Occipital lobe (tissue), 2 donors: ENCODE measurements around the gene LDLRAD4. TPM values are rescaled to one million over a fixed set of nuclear protein-coding genes. Genes with fewer than 3 reads are reported as not detected.
"Not testable (repeated sequence)": the region's sequence is repeated elsewhere in the genome, so short reads cannot be mapped to it uniquely, and the experiment has no call there.

Experiments
- DNase-seq: peaks from one replicate; lab custom pipeline; 2025; lab: John Stamatoyannopoulos, UW
- total RNA-seq: library from RNA; depleted of rRNA; stranded (reverse); fragments of >200 nt; gene quantifications from one replicate; pipeline ENCODE4 v1.2.3, GENCODE V29; 2014

The LDLRAD4 gene
- total RNA-seq, 1 donor from 2014 or later: 129 TPM

GRCh38 chr18:13481331-13481730, 262.8 kb downstream of the LDLRAD4 start:
- DNase-seq: no peak

GRCh38 chr18:13481820-13482617, 263.5 kb downstream of the LDLRAD4 start:
- DNase-seq: no peak

GRCh38 chr18:13482618-13482945, 264.0 kb downstream of the LDLRAD4 start:
- no peak for DNase-seq

GRCh38 chr18:13483316-13484270, 265.0 kb downstream of the LDLRAD4 start:
- DNase-seq: no peak

- DNase-seq: no peak
These were observed 266.6 kb downstream of the LDLRAD4 start for GRCh38 chr18:13485182-13485581.

GRCh38 chr18:13485604-13486003, 267.0 kb downstream of the LDLRAD4 start:
- DNase-seq: no peak

GRCh38 chr18:13486284-13486683, 267.7 kb downstream of the LDLRAD4 start:
- DNase-seq: no peak

GRCh38 chr18:13486686-13487085, 268.1 kb downstream of the LDLRAD4 start:
- no peak for DNase-seq

GRCh38 chr18:13487237-13487636, 268.7 kb downstream of the LDLRAD4 start:
- no peak for DNase-seq

- no peak for DNase-seq
These were observed 269.8 kb downstream of the LDLRAD4 start for GRCh38 chr18:13488281-13488929.

GRCh38 chr18:13489303-13489702, 270.7 kb downstream of the LDLRAD4 start:
- not testable (repeated sequence) for DNase-seq

- no peak for DNase-seq
These were observed 272.6 kb downstream of the LDLRAD4 start for GRCh38 chr18:13491138-13491537.

GRCh38 chr18:13492314-13492713, 273.8 kb downstream of the LDLRAD4 start:
- no peak for DNase-seq

- no peak for DNase-seq
These were observed 274.5 kb downstream of the LDLRAD4 start for GRCh38 chr18:13493079-13493478.

- no peak for DNase-seq
These were observed 275.2 kb downstream of the LDLRAD4 start for GRCh38 chr18:13493725-13494124.

- no peak for DNase-seq
These were observed 276.4 kb downstream of the LDLRAD4 start for GRCh38 chr18:13494871-13495445.

- DNase-seq: no peak
These were observed 277.4 kb downstream of the LDLRAD4 start for GRCh38 chr18:13495961-13496360.

- no peak for DNase-seq
These were observed 278.2 kb downstream of the LDLRAD4 start for GRCh38 chr18:13496691-13497281.

- DNase-seq: no peak
These were observed 281.2 kb downstream of the LDLRAD4 start for GRCh38 chr18:13499803-13500202.

GRCh38 chr18:13500227-13500865, 281.8 kb downstream of the LDLRAD4 start:
- no peak for DNase-seq
